Astrocyte of the spinal cord (primary cell): ENCODE measurements around the gene TIMM17B.

Experiments used
- DNase-seq: peaks from one replicate; pipeline ENCODE4 v3.0.0; 2011; ENCODE audit warnings: low read depth, low spot score
- H3K4me3 ChIP-seq: 2 replicates; pipeline ENCODE4 v1.5.1; 2011; ENCODE audit warnings: low read depth, mild to moderate bottlenecking, low read length, moderate library complexity
- in situ Hi-C: cut with HindIII; loops from 2 replicates; pipeline ENCODE4 v1.10.0; 2017; ENCODE audit warnings: low sequenced_read_pairs
- TF ChIP-seq, protein P1 (sequence below): IDR thresholded peaks from 2 replicates; pipeline ENCODE4 v1.5.1; 2012; ENCODE audit warnings: low read depth, mild to moderate bottlenecking, low read length, inconsistent platforms

The TIMM17B gene

DNA sequence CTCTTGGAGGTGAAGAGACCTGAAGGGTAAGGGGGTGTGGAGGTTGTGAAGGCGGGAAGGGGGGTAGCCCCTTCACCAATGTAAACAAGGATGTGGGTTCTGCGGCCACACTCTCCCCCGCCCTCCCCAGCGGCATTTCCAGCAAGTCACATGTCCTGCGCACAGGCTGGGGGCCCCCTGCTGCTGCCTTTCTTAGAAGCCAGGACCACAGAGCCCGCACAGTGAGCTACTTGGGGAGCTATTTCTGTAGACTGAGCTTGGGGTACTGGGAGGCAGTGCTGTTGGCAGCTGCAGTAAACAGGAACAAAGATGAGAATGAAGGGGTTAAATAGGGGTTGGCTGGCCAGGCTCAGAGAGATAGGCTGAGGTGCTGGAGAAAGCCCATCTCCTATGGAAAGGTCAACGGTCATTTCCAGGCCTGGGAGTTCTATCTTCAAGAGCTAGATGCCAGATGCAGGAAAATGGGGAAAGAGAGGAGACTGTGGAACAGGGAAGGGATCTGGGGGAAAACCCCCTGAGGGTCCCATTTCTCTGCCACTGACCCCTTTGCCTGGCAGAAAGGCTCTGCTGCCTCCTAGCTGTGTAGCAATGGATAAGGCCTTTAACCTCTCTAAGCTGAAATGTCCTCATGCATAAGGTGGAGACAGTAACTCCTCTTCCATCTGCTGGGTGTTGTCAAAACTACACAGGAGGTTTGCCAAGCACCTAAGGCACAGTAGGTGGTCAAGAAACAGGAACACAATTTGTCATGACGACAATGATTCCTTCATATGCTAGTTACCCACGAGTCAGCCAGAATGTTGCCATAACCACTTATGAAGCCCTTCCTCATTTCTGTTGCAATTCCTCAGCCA lies 39.7 kb upstream of the TIMM17B start:
- H3K4me3 ChIP-seq, result no peak overlapping the region
- in situ Hi-C loops, result no loop called here
- peak; percentile 82 for DNase-seq
- TF ChIP-seq, protein P1, sequence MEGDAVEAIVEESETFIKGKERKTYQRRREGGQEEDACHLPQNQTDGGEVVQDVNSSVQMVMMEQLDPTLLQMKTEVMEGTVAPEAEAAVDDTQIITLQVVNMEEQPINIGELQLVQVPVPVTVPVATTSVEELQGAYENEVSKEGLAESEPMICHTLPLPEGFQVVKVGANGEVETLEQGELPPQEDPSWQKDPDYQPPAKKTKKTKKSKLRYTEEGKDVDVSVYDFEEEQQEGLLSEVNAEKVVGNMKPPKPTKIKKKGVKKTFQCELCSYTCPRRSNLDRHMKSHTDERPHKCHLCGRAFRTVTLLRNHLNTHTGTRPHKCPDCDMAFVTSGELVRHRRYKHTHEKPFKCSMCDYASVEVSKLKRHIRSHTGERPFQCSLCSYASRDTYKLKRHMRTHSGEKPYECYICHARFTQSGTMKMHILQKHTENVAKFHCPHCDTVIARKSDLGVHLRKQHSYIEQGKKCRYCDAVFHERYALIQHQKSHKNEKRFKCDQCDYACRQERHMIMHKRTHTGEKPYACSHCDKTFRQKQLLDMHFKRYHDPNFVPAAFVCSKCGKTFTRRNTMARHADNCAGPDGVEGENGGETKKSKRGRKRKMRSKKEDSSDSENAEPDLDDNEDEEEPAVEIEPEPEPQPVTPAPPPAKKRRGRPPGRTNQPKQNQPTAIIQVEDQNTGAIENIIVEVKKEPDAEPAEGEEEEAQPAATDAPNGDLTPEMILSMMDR, result no peak

DNA sequence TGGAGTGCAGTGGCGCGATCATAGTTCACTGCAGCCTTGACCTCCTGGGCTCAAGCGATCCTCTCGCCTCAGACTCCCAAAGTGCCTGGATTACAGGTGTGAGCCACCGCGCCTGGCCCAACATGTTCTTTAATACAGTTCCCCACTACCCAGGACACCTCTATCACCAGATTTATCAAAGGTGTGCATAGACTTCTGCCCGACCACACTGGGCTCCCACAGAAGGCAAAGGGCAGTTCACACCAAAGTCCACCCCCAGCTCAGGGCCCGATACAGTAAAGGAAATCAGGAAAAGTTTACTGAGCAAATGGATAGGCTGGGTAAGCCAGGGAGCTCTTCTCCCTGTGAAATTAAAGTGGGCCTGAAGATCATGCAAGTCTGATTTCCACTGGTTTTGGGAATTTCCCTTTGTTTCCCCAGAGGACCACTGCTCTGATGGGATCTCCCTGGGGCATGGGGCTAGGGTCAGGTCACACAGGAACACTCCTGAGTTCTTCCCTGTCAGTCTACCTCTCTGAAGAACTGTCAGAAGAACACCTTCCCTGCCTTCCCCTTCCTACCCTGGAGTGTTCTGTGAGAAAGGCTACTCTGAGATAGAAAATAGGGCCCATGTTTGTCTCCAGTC lies 39.0 kb upstream of the TIMM17B start:
- DNase-seq, result no peak
- in situ Hi-C loops, result no loop called here
- H3K4me3 ChIP-seq, result no peak overlapping the region
- TF ChIP-seq, protein P1, result no peak

DNA sequence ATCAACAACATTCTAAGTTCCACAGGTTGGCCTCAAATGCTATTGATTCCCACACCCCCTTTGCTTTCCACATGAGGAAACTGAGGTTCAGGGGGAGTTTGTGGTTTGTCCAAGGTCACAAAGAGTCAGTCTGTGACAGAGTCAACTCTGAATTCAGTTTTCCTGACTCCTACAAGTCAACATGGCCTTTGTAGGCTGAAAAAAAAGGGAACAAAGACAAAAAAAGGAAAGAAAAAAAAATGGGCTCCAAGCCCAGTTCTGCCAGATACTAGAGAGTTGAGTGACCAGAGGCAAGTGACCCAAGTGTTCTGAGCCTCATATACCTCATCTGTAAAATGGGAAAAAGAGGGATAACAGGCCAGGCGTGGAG lies 37.7 kb upstream of the TIMM17B start:
- TF ChIP-seq, protein P1, result no peak

DNA sequence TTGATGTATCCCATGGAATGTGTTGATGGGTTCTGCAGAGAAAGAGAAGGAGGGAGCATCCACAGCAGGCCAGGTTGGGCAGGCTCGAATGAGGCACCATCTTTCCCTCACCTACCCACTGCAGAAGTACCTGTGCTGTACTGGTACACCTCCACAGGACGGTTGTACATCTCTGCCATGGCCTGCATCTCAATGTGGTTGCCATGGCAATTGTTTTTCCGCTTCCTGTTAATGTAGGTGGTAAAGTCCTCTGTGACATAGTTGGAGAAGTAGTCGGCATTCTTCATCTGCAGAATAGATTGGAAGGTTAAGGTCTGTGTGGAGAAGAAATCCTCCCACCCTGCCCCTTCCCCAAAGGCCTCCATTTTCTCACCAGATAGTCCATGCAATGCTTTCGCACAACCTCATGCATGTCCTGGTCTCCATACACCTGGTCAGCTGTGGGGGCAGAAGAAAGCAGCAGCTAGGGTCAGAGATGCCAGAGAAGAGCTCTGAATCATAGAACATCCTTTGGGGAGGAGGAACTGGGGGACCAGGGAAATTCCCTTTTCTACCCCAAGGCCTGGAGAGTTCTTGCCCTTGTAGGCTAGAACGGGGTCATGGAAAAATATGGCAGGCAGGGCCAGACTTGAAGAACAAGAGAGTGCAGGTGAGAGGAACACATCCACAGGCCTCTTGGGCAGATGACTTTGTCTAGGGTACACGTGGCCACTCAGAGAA lies 37.2 kb upstream of the TIMM17B start:
- no peak overlapping the region for H3K4me3 ChIP-seq
- no peak for DNase-seq
- in situ Hi-C loops, result no loop called here
- TF ChIP-seq, protein P1, result no peak

More for the DNA sequence above, 37.7 kb upstream of the TIMM17B start:
- no peak overlapping the region for H3K4me3 ChIP-seq
- in situ Hi-C loops, result no loop called here
- DNase-seq, result no peak

DNA sequence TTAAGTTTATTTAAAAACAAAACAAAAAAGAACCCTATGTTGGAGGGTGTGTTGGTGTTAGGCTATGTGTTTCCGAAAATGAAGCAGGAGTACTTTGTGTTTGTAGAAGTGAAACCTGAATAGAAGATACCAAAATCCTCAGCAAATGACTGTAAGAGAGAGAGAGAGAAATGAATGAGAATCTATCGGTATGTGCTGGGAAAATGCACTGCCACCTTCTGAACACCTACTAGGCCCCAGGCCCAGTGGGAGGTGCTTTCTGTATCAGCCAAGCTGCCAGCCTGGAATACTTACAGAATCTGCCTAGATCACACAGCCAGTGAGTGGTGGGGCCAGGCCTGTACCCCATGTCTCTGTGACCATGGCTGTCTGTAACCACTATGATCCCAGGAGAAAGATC lies 36.2 kb upstream of the TIMM17B start:
- TF ChIP-seq, protein P1, result no peak
- DNase-seq, result no peak
- in situ Hi-C loops, result no loop called here

DNA sequence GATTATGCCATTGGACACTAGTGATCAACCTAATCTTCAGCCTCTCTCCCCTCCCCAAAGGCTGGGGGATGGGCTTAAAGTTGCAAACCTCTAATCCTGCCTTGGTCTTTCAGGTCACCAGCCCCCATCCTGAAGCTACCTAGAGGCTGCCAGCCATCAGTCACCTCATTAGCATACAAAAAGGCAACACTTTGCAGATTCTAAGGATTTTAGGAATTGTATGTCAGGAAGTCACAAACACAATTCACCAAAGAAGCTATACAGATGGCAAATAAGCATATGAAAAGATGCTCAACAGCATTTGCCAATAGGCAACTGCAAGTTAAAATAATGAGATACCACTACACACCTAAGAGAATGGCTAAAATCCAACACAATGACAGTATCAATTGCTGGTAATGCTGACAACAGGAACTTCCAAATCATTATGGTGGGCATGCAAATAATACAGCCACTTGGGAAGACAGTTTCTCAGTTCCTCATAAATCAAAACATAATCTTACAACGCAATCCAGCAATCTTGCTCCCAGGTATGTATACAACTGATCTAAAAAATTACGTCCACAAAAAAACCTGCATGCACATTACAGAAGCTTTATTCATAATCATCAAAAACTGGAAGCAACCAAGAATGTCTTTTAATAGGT lies 30.3 kb upstream of the TIMM17B start:
- in situ Hi-C loops, result no loop called here
- TF ChIP-seq, protein P1, result no peak
- no peak overlapping the region for H3K4me3 ChIP-seq
- DNase-seq, result no peak

More for the DNA sequence above, 36.2 kb upstream of the TIMM17B start:
- no peak overlapping the region for H3K4me3 ChIP-seq
